ENCODE data around the gene MYPN. TPM values are rescaled to one million over a fixed set of nuclear protein-coding genes. Genes with fewer than 3 reads are reported as not detected.
"Not testable (repeated sequence)": the region's sequence is repeated elsewhere in the genome, so short reads cannot be mapped to it uniquely, and the experiment has no call there.

The MYPN gene
- total RNA-seq, 2 donors from 2014 or later: 1.5 to 1.8 TPM

DNA sequence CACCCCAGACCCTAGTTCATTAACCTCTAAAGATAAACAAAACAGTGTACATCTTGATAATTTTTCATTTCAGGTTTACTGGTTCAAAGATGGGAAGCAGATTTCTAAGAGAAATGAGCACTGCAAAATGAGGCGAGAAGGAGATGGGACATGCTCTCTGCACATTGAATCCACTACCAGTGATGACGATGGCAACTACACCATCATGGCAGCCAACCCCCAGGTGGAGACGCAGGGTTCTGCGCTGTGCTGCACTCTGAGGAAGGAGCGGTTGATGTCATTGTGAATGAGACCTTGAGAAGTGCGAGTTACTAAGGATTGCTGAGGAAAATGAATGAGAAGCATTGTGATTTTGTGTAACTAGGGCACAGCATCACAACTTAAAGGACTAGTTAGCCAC lies 85.0 kb downstream of the MYPN start:
- intact Hi-C loops (cut with DNase I): no loop called here
- Histone ChIP-seq H3K4me3 (no peak overlapping the region), H3K9me3 (no peaks in the 10 kb centered on the region), H3K27ac (no peak overlapping the region), H3K36me3 (no peaks in the 10 kb centered on the region), H3K27me3 (replicated peaks; ENCODE audit: insufficient read depth) (no peaks in the 10 kb centered on the region), H3K4me1 (replicated peaks) (no peaks in the 10 kb centered on the region)
- no peak for TF ChIP-seq POLR2AphosphoS5 (IDR thresholded peaks at IDR 0.05)
- no peak for DNase-seq (ENCODE audit: low spot score)
- 77% methylated on average over 6 of the region's 6 CpGs for WGBS

DNA sequence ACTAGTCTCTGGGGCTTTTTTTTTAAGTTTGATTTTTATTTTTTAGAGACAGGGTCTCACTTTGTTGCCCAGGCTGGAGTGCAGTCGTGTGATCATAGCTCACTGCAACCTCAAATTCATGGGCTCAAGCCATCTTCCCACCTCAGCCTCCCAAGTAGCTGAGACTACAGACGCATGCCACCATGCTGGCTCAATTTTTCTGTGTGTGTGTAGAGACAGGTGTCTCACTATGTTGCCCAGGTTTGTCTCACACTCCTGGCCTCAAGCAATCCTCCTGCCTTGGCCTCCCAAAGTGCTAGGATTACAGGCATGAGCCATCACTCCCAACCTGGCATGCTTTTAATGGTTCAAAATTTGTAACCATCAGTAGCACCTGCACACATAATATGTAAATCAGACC lies 86.5 kb downstream of the MYPN start:
- DNase-seq (ENCODE audit: low spot score); H3K27me3 ChIP-seq (replicated peaks; ENCODE audit: insufficient read depth); H3K4me1 ChIP-seq (replicated peaks); intact Hi-C loops (cut with DNase I); H3K27ac ChIP-seq; H3K36me3 ChIP-seq; H3K9me3 ChIP-seq; H3K4me3 ChIP-seq: not testable (repeated sequence)
- 85% methylated on average over 2 of the region's 2 CpGs for WGBS

DNA sequence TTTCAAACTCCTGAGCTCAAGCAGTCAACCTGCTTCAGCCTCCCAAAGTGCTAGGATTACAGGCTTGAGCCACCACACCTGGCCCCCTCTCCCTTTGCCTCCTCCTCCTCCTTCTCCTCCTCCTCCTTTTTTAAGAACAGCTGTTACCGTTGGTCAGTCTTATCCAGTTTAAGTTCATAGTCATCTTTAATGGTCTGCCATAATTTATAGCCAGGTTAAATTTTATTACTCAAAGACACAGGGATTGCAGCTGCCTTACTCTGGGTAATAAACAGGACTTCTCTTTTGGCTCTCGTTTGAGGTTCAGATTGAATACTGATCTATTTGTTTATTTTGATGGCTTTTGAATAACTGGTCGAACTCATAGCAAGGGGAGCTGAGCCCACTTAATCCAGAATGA lies 87.4 kb downstream of the MYPN start:
- intact Hi-C loops (cut with DNase I): no loop called here

DNA sequence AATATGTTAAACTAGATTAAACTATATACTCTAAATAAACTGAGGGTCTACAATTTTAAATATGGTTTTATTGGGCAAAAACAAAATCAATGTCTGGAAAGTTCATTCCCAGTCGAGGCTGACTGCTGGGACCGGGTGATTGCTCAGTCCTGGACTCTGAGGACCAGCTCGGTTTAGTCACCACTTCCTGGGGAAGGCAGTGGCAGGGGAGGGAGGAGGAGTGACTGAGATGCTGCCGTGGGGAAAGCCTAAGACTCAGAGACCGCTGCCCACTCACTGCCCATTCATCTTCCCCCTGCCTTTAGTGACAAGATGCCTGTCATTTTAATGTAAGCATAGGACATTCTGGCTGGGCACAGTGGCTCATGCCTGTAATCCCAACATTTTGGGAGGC lies 93.7 kb downstream of the MYPN start:
- intact Hi-C loops (cut with DNase I): no loop called here
- no peak overlapping the region for H3K27ac ChIP-seq
- TF ChIP-seq POLR2A (IDR thresholded peaks at IDR 0.05) (no peak), POLR2AphosphoS5 (IDR thresholded peaks at IDR 0.05) (no peak)
- TF ChIP-seq, protein P1, sequence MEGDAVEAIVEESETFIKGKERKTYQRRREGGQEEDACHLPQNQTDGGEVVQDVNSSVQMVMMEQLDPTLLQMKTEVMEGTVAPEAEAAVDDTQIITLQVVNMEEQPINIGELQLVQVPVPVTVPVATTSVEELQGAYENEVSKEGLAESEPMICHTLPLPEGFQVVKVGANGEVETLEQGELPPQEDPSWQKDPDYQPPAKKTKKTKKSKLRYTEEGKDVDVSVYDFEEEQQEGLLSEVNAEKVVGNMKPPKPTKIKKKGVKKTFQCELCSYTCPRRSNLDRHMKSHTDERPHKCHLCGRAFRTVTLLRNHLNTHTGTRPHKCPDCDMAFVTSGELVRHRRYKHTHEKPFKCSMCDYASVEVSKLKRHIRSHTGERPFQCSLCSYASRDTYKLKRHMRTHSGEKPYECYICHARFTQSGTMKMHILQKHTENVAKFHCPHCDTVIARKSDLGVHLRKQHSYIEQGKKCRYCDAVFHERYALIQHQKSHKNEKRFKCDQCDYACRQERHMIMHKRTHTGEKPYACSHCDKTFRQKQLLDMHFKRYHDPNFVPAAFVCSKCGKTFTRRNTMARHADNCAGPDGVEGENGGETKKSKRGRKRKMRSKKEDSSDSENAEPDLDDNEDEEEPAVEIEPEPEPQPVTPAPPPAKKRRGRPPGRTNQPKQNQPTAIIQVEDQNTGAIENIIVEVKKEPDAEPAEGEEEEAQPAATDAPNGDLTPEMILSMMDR (IDR thresholded peaks at IDR 0.05): no peak
- DNase-seq (ENCODE audit: low spot score): no peak
- H3K27me3 ChIP-seq (replicated peaks; ENCODE audit: insufficient read depth): no peaks in the 10 kb centered on the region
- H3K4me1 ChIP-seq (replicated peaks): no peaks in the 10 kb centered on the region
- H3K36me3 ChIP-seq: no peaks in the 10 kb centered on the region
- H3K4me3 ChIP-seq: no peak overlapping the region
- WGBS: 32% methylated on average over 5 of the region's 5 CpGs
- no peaks in the 10 kb centered on the region for H3K9me3 ChIP-seq

More for the DNA sequence above, 87.4 kb downstream of the MYPN start:
- no peak overlapping the region for H3K27ac ChIP-seq
- 20% methylated on average over 3 of the region's 3 CpGs for WGBS
- no peak for DNase-seq (ENCODE audit: low spot score)
- H3K9me3 ChIP-seq: no peaks in the 10 kb centered on the region
- H3K4me1 ChIP-seq (replicated peaks): no peaks in the 10 kb centered on the region
- TF ChIP-seq POLR2AphosphoS5 (IDR thresholded peaks at IDR 0.05) (no peak), POLR2A (IDR thresholded peaks at IDR 0.05) (no peak)
- TF ChIP-seq, protein P1 (IDR thresholded peaks at IDR 0.05): no peak
- H3K27me3 ChIP-seq (replicated peaks; ENCODE audit: insufficient read depth): no peaks in the 10 kb centered on the region
- no peak overlapping the region for H3K4me3 ChIP-seq
- no peaks in the 10 kb centered on the region for H3K36me3 ChIP-seq

DNA sequence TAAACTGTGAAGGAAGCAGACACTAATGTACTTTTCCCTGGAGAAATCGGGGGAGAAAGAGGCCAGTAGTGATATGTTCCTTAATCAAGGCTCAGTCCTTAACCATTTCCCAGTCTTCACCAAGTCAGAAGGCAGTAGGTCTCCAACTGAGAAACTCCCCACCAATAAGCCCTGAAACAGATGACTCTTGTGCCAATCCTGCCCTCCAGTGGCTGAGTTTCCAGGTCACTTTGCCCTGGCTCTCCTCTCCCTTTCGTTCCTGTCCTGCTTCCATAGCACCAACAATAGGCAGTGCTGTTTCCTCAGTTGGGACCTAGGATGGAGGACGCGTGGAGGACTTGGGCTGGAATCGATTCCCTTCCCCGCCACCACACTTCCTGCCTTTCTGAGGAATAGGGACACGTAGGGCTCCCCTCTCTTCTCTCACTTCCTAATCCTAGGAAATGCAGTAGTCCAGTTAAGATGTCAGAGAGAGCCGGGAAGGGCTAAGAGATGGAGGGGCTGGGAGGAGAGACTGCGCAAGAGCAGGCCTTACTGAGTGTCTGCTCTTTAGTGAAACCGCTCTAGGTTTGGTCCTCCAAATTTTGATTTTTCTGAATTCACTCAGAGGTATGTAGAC lies 99.2 kb downstream of the MYPN start:
- no peak overlapping the region for H3K4me3 ChIP-seq
- no peaks in the 10 kb centered on the region for H3K4me1 ChIP-seq (replicated peaks)
- no peaks in the 10 kb centered on the region for H3K9me3 ChIP-seq
- H3K27ac ChIP-seq: no peak overlapping the region
- H3K27me3 ChIP-seq (replicated peaks; ENCODE audit: insufficient read depth): no peaks in the 10 kb centered on the region
- H3K36me3 ChIP-seq: no peaks in the 10 kb centered on the region
- peak; percentile 5 for DNase-seq (ENCODE audit: low spot score)
- TF ChIP-seq, protein P1 (IDR thresholded peaks at IDR 0.05): peak in 1 of 4 experiments; percentile 41
- TF ChIP-seq POLR2AphosphoS5 (IDR thresholded peaks at IDR 0.05): no peak
- intact Hi-C loops (cut with DNase I): no loop called here
- WGBS: 55% methylated on average over 10 of the region's 10 CpGs

DNA sequence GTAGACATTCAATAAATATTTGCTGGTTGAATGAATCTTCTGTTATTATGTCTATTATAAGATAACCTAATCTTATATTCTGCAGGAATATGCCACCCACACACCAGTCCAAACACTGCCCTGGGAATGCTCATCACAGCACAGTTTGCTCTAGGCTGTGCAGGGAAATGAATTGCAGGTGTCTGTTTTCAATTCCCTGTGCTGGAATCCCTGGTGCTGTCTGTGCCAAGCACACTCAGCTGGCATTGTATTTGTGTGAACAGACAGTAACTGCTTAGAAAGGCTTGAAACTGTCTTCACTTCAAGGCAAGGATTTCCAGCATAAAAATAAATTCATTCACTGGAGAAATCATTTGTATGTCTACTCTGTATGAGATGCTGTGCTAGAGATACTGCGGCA lies 102.4 kb downstream of the MYPN start:
- Histone ChIP-seq H3K27me3 (replicated peaks; ENCODE audit: insufficient read depth) (no peaks in the 10 kb centered on the region), H3K4me3 (no peak overlapping the region), H3K27ac (no peak overlapping the region), H3K9me3 (no peaks in the 10 kb centered on the region), H3K4me1 (replicated peaks) (no peaks in the 10 kb centered on the region), H3K36me3 (no peaks in the 10 kb centered on the region)
- intact Hi-C loops (cut with DNase I): loop anchor here (10.0 kb wide), 1 partner anchor 93 kb away; no protein-coding TSS in a partner anchor
- no peak for DNase-seq (ENCODE audit: low spot score)
- 79% methylated on average over 1 of the region's 1 CpG for WGBS
- TF ChIP-seq POLR2AphosphoS5 (IDR thresholded peaks at IDR 0.05): no peak
- TF ChIP-seq, protein P1 (IDR thresholded peaks at IDR 0.05): no peak
- TF ChIP-seq POLR2A (IDR thresholded peaks at IDR 0.05): no peak
